Right cardiac atrium (tissue), 5 donors: Measurements from ENCODE around the gene CYSTM1. TPM values are rescaled to one million over a fixed set of nuclear protein-coding genes. Genes with fewer than 3 reads are reported as not detected.

Source experiments
- ATAC-seq, 2 donors: fragments of 200-7000 bp; cut with Tn5 transposase; one replicate each; pipeline versions ENCODE4 v1.8.0 to v1.9.1; 2020; ENCODE audit warnings: moderate library complexity in 2 of 2, mild to moderate bottlenecking in 1 of 2
- DNase-seq, 3 donors: peaks; one replicate each; pipeline ENCODE4 v3.0.0-alpha.2; 2020
- H3K27ac ChIP-seq: one replicate; pipeline ENCODE4 v1.5.1; 2013; ENCODE audit warnings: mild to moderate bottlenecking, low read length, control low read depth, moderate library complexity
- H3K27me3 ChIP-seq: one replicate; pipeline ENCODE4 v1.6.1; 2013; ENCODE audit not compliant: control insufficient read depth, insufficient read depth
- H3K4me1 ChIP-seq: one replicate; pipeline ENCODE4 v1.6.1; 2013; ENCODE audit warnings: low read length; ENCODE audit not compliant: control insufficient read depth, insufficient read depth
- H3K4me3 ChIP-seq: one replicate; pipeline ENCODE4 v1.5.1; 2013; ENCODE audit warnings: low read length, control low read depth
- H3K9me3 ChIP-seq: one replicate; pipeline ENCODE4 v1.6.1; 2013; ENCODE audit warnings: low read length; ENCODE audit not compliant: control insufficient read depth
- WGBS: extraction: QIAGEN DNeasy Blood & Tissue Kit; methylation state at CpG from one replicate; pipeline ENCODE4 v1.1.7; 2013; 5-methylcytosine and 5-hydroxymethylcytosine counted together
- intact Hi-C, 4 donors: fragments of 100-400 bp; cut with DNase I; formaldehyde crosslinking; loops; one replicate each; pipeline versions ENCODE4 v1.11.0 to v1.14.0; 2022 to 2023
- polyA plus RNA-seq: library from polyadenylated mRNA; stranded (reverse); fragments of 200-250 nt; gene quantifications from one replicate; pipeline ENCODE4 v1.2.3, GENCODE V29; 2013
- total RNA-seq, 4 donors: library from RNA; stranded (reverse); fragmentation: NEBNext Ultra II Directional; extraction: Animal tissue kit (Norgen Biotek cat#: 25700); gene quantifications; one replicate each; pipeline ENCODE4 v1.2.1, GENCODE V29; 2021
- donor health status: healthy with polysubstance abuse.
- donor health status: DM: no; HTN: yes; CAD: no.
- donor health status: DM: no; HTN: no; CAD: no.
- donor health status: DM: no; HTN: yes; CAD: no; lungs with severe emphysema.
- donor health status: DM: yes; HTN: yes; CAD: no.

The CYSTM1 gene
- total and polyA plus RNA-seq, 5 donors, result 47.8 to 77.4 (median 53.8) TPM

- no peak overlapping the region for H3K4me3 ChIP-seq
- 73% methylated on average over 5 of the region's 5 CpGs for WGBS
- H3K9me3 ChIP-seq, result no peaks in the 10 kb centered on the region
- DNase-seq, result peak in 1 of 3 donors; percentile 30
- H3K27me3 ChIP-seq, result no peaks in the 10 kb centered on the region
- intact Hi-C loops, result no loop called here
- no peak overlapping the region for H3K27ac ChIP-seq
- ATAC-seq, result no peak
- H3K4me1 ChIP-seq, result no peaks in the 10 kb centered on the region
Measured at GRCh38 chr5:140162781-140163180, 12.2 kb upstream of the CYSTM1 start.

- ATAC-seq (peak; percentile 89 to 93), DNase-seq (peak in 2 of 3 donors; percentile 53 to 62)
- Histone ChIP-seq H3K4me3 (no peak overlapping the region), H3K27me3 (no peaks in the 10 kb centered on the region), H3K4me1 (no peaks in the 10 kb centered on the region), H3K9me3 (no peaks in the 10 kb centered on the region), H3K27ac (no peak overlapping the region)
- WGBS, result 64% methylated on average over 5 of the region's 5 CpGs
- intact Hi-C loops, result no loop called here
Measured at GRCh38 chr5:140165101-140165922, 9.7 kb upstream of the CYSTM1 start.

- Histone ChIP-seq H3K27me3 (no peaks in the 10 kb centered on the region), H3K4me1 (no peaks in the 10 kb centered on the region), H3K27ac (no peak overlapping the region), H3K9me3 (no peaks in the 10 kb centered on the region), H3K4me3 (no peak overlapping the region)
- 65% methylated on average over 4 of the region's 4 CpGs for WGBS
- intact Hi-C loops, result no loop called here
- DNase-seq (peak in 1 of 3 donors; percentile 49), ATAC-seq (no peak)
Measured at GRCh38 chr5:140165923-140166270, 9.1 kb upstream of the CYSTM1 start.

GRCh38 chr5:140166911-140167310 is 8.1 kb upstream of the CYSTM1 start:
- H3K27me3 ChIP-seq, result no peaks in the 10 kb centered on the region
- ATAC-seq (no peak), DNase-seq (peak in 1 of 3 donors; percentile 3)
- no peak overlapping the region for H3K27ac ChIP-seq
- no peak overlapping the region for H3K4me3 ChIP-seq
- H3K9me3 ChIP-seq, result no peaks in the 10 kb centered on the region
- intact Hi-C loops, result no loop called here
- H3K4me1 ChIP-seq, result no peaks in the 10 kb centered on the region

GRCh38 chr5:140168371-140168770 is 6.6 kb upstream of the CYSTM1 start:
- no peaks in the 10 kb centered on the region for H3K4me1 ChIP-seq
- H3K27me3 ChIP-seq, result no peaks in the 10 kb centered on the region
- H3K4me3 ChIP-seq, result no peak overlapping the region
- intact Hi-C loops, result no loop called here
- no peak for DNase-seq
- H3K9me3 ChIP-seq, result no peaks in the 10 kb centered on the region
- WGBS, result 98% methylated on average over 2 of the region's 2 CpGs
- no peak overlapping the region for H3K27ac ChIP-seq
- no peak for ATAC-seq

GRCh38 chr5:140169410-140169809 is 5.6 kb upstream of the CYSTM1 start:
- H3K9me3 ChIP-seq, result no peaks in the 10 kb centered on the region
- WGBS, result 89% methylated on average over 1 of the region's 1 CpG
- no peak for DNase-seq
- intact Hi-C loops, result no loop called here
- ATAC-seq, result no peak
- no peaks in the 10 kb centered on the region for H3K27me3 ChIP-seq
- H3K27ac ChIP-seq, result no peak overlapping the region
- no peaks in the 10 kb centered on the region for H3K4me1 ChIP-seq
- no peak overlapping the region for H3K4me3 ChIP-seq

- 82% methylated on average over 2 of the region's 2 CpGs for WGBS
- H3K9me3 ChIP-seq, result no peaks in the 10 kb centered on the region
- no peaks in the 10 kb centered on the region for H3K27me3 ChIP-seq
- ATAC-seq, result no peak
- no peak for DNase-seq
- H3K4me3 ChIP-seq, result no peak overlapping the region
- peaks cover 5% of the 10 kb centered on the region for H3K4me1 ChIP-seq
- no peak overlapping the region for H3K27ac ChIP-seq
- intact Hi-C loops, result loop anchor here in 1 of 4 donors (10.0 kb wide), 1 partner anchor 172 kb away; the partner anchor contains the start of gene HBEGF
Measured at GRCh38 chr5:140172483-140172882, 2.5 kb upstream of the CYSTM1 start.

GRCh38 chr5:140174014-140174413 is 974 bp upstream of the CYSTM1 start:
- no peaks in the 10 kb centered on the region for H3K9me3 ChIP-seq
- no peak overlapping the region for H3K27ac ChIP-seq
- no peak for DNase-seq
- no peaks in the 10 kb centered on the region for H3K27me3 ChIP-seq
- no peak for ATAC-seq
- H3K4me1 ChIP-seq, result peaks cover 5% of the 10 kb centered on the region
- intact Hi-C loops, result loop anchor here in 1 of 4 donors (10.0 kb wide), 1 partner anchor 171 kb away; the partner anchor contains the start of gene HBEGF
- 75% methylated on average over 2 of the region's 2 CpGs for WGBS
- H3K4me3 ChIP-seq, result no peak overlapping the region

GRCh38 chr5:140175367-140176030 is 511 bp downstream of the CYSTM1 start:
- no peaks in the 10 kb centered on the region for H3K27me3 ChIP-seq
- H3K27ac ChIP-seq, result peak overlapping the region; percentile 86
- ATAC-seq, result peak; percentile 70 to 78
- peaks cover 8% of the 10 kb centered on the region for H3K4me1 ChIP-seq
- no peaks in the 10 kb centered on the region for H3K9me3 ChIP-seq
- under 1% methylated on average over 58 of the region's 58 CpGs for WGBS
- H3K4me3 ChIP-seq, result peak overlapping the region; percentile 67
- DNase-seq, result peak; percentile 86 to 92 (median 92)
- intact Hi-C loops, result loop anchor here in 2 of 4 donors (5.0 to 10.0 kb wide), 4 partner anchors 47 to 172 kb away; partner anchors contain the start of gene HBEGF (in 2 of the 2)

- intact Hi-C loops, result loop anchor here in 2 of 4 donors (5.0 to 10.0 kb wide), 4 partner anchors 46 to 171 kb away; partner anchors contain the start of gene HBEGF (in 2 of the 2)
- peaks cover 8% of the 10 kb centered on the region for H3K4me1 ChIP-seq
- DNase-seq (no peak), ATAC-seq (no peak)
- WGBS, result 10% methylated on average over 4 of the region's 4 CpGs
- peak overlapping the region; percentile 86 for H3K27ac ChIP-seq
- H3K9me3 ChIP-seq, result no peaks in the 10 kb centered on the region
- peak overlapping the region; percentile 67 for H3K4me3 ChIP-seq
- no peaks in the 10 kb centered on the region for H3K27me3 ChIP-seq
Measured at GRCh38 chr5:140176031-140176387, 1.0 kb downstream of the CYSTM1 start.

- intact Hi-C loops, result loop anchor here in 2 of 4 donors (5.0 to 10.0 kb wide), 4 partner anchors 44 to 169 kb away; partner anchors contain the start of gene HBEGF (in 2 of the 2)
- Histone ChIP-seq H3K9me3 (no peaks in the 10 kb centered on the region), H3K27ac (peak overlapping the region; percentile 30), H3K4me3 (no peak overlapping the region), H3K27me3 (no peaks in the 10 kb centered on the region), H3K4me1 (peaks cover 17% of the 10 kb centered on the region)
- DNase-seq (no peak), ATAC-seq (no peak)
- WGBS, result 50% methylated on average over 1 of the region's 1 CpG
Measured at GRCh38 chr5:140178086-140178410, 3.1 kb downstream of the CYSTM1 start.
